MM.1S (cell line): ENCODE measurements around the gene SLC24A4.

Source experiments
- DNase-seq: peaks from one replicate; pipeline ENCODE4 v3.0.0-alpha.2; 2015
- H2AFZ ChIP-seq: fragments of 300-600 bp; sonication (generic); 2 replicates; pipeline ENCODE4 v1.6.0; 2016; ENCODE audit warnings: antibody characterized with exemption, low read length
- H3F3A ChIP-seq: fragments of 300-600 bp; sonication (generic); 2 replicates; pipeline ENCODE4 v1.6.1; 2016; ENCODE audit warnings: mild to moderate bottlenecking, antibody characterized with exemption, low read length, moderate library complexity, mixed read lengths; ENCODE audit not compliant: insufficient read depth
- H3K27ac ChIP-seq: fragments of 300-600 bp; sonication (generic); 2 replicates; pipeline ENCODE4 v1.5.1; 2016; ENCODE audit warnings: mild to moderate bottlenecking, low read length
- H3K27me3 ChIP-seq: fragments of 300-600 bp; sonication (generic); replicated peaks from 2 replicates; pipeline ENCODE4 v1.6.0; 2016; ENCODE audit warnings: low read length; ENCODE audit not compliant: insufficient read depth
- H3K36me3 ChIP-seq: fragments of 300-600 bp; sonication (generic); replicated peaks from 2 replicates; pipeline ENCODE4 v1.6.1; 2016; ENCODE audit warnings: mild to moderate bottlenecking, low read length, mixed read lengths; ENCODE audit not compliant: insufficient read depth
- H3K4me1 ChIP-seq: fragments of 300-600 bp; sonication (generic); 2 replicates; pipeline ENCODE4 v1.6.1; 2016; ENCODE audit warnings: low read length, mixed read lengths
- H3K4me2 ChIP-seq: fragments of 300-600 bp; sonication (generic); 2 replicates; pipeline ENCODE4 v1.6.0; 2016; ENCODE audit warnings: low read depth, low read length
- H3K4me3 ChIP-seq: fragments of 300-600 bp; sonication (generic); 2 replicates; pipeline ENCODE4 v1.5.1; 2016; ENCODE audit warnings: low read length, mixed read lengths
- H3K79me2 ChIP-seq: fragments of 300-600 bp; sonication (generic); 2 replicates; pipeline ENCODE4 v1.6.1; 2016; ENCODE audit warnings: mixed run types, low read length, mixed read lengths
- H3K9ac ChIP-seq: fragments of 300-600 bp; sonication (generic); 2 replicates; pipeline ENCODE4 v1.6.1; 2016; ENCODE audit warnings: low read length, mixed read lengths
- H3K9me2 ChIP-seq: fragments of 300-600 bp; sonication (generic); replicated peaks from 2 replicates; pipeline ENCODE4 v1.6.1; 2016; ENCODE audit warnings: mild to moderate bottlenecking, low read length, mixed read lengths; ENCODE audit not compliant: insufficient read depth
- H3K9me3 ChIP-seq: fragments of 300-600 bp; sonication (generic); replicated peaks from 2 replicates; pipeline ENCODE4 v1.6.1; 2016; ENCODE audit warnings: mild to moderate bottlenecking, low read length, mixed read lengths; ENCODE audit not compliant: insufficient read depth
- H4K20me1 ChIP-seq: fragments of 300-600 bp; sonication (generic); 2 replicates; pipeline ENCODE4 v1.6.1; 2016; ENCODE audit warnings: mild to moderate bottlenecking, low read length, moderate library complexity, mixed read lengths; ENCODE audit not compliant: insufficient read depth
- EZH2 ChIP-seq: fragments of 300-600 bp; sonication (generic); optimal IDR thresholded peaks from 2 replicates; pipeline ENCODE3; 2017; ENCODE audit warnings: low read depth, mild to moderate bottlenecking, antibody characterized with exemption, low read length, mixed read lengths
- EZH2phosphoT487 ChIP-seq: fragments of 300-600 bp; sonication (generic); IDR thresholded peaks from 2 replicates; pipeline ENCODE4 v1.6.1; 2018; ENCODE audit warnings: antibody characterized with exemption, low read length
- TF ChIP-seq, protein P1 (sequence below): fragments of 300-600 bp; sonication (generic); IDR thresholded peaks from 2 replicates; pipeline ENCODE4 v1.5.1; 2016; ENCODE audit warnings: antibody characterized with exemption, low read length, mixed read lengths

SLC24A4 gene

GRCh38 chr14:92426237-92426636 is 103.3 kb downstream of the SLC24A4 start:
- H3K9ac ChIP-seq, result no peak overlapping the region
- H3K79me2 ChIP-seq, result no peaks in the 10 kb centered on the region
- no peak overlapping the region for H3K4me3 ChIP-seq
- no peaks in the 10 kb centered on the region for H3K27me3 ChIP-seq
- H4K20me1 ChIP-seq, result no peaks in the 10 kb centered on the region
- no peak for DNase-seq
- H3K9me3 ChIP-seq, result no peaks in the 10 kb centered on the region
- no peaks in the 10 kb centered on the region for H3K9me2 ChIP-seq
- H3K36me3 ChIP-seq, result no peaks in the 10 kb centered on the region
- H3K4me2 ChIP-seq, result no peak overlapping the region
- no peak overlapping the region for H3K27ac ChIP-seq
- H2AFZ ChIP-seq, result no peak overlapping the region
- no peaks in the 10 kb centered on the region for H3F3A ChIP-seq
- TF ChIP-seq EZH2 (no peak), EZH2phosphoT487 (no peak)
- TF ChIP-seq, protein P1, sequence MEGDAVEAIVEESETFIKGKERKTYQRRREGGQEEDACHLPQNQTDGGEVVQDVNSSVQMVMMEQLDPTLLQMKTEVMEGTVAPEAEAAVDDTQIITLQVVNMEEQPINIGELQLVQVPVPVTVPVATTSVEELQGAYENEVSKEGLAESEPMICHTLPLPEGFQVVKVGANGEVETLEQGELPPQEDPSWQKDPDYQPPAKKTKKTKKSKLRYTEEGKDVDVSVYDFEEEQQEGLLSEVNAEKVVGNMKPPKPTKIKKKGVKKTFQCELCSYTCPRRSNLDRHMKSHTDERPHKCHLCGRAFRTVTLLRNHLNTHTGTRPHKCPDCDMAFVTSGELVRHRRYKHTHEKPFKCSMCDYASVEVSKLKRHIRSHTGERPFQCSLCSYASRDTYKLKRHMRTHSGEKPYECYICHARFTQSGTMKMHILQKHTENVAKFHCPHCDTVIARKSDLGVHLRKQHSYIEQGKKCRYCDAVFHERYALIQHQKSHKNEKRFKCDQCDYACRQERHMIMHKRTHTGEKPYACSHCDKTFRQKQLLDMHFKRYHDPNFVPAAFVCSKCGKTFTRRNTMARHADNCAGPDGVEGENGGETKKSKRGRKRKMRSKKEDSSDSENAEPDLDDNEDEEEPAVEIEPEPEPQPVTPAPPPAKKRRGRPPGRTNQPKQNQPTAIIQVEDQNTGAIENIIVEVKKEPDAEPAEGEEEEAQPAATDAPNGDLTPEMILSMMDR, result no peak
- H3K4me1 ChIP-seq, result 0 out of 2 replicates have a peak, but pooled peaks cover 3% of the 10 kb centered on the region

- Histone ChIP-seq H2AFZ (no peak overlapping the region), H3F3A (no peaks in the 10 kb centered on the region), H4K20me1 (no peaks in the 10 kb centered on the region), H3K4me3 (no peak overlapping the region), H3K27me3 (no peaks in the 10 kb centered on the region), H3K9me2 (no peaks in the 10 kb centered on the region), H3K36me3 (no peaks in the 10 kb centered on the region), H3K4me2 (no peak overlapping the region), H3K9me3 (no peaks in the 10 kb centered on the region), H3K27ac (no peak overlapping the region), H3K9ac (no peak overlapping the region), H3K79me2 (no peaks in the 10 kb centered on the region), H3K4me1 (0 out of 2 replicates have a peak, but pooled peaks cover 3% of the 10 kb centered on the region)
- TF ChIP-seq EZH2 (no peak), EZH2phosphoT487 (no peak)
- TF ChIP-seq, protein P1, result no peak
- DNase-seq, result no peak
These were observed 104.1 kb downstream of the SLC24A4 start for GRCh38 chr14:92427096-92427495.

DNA sequence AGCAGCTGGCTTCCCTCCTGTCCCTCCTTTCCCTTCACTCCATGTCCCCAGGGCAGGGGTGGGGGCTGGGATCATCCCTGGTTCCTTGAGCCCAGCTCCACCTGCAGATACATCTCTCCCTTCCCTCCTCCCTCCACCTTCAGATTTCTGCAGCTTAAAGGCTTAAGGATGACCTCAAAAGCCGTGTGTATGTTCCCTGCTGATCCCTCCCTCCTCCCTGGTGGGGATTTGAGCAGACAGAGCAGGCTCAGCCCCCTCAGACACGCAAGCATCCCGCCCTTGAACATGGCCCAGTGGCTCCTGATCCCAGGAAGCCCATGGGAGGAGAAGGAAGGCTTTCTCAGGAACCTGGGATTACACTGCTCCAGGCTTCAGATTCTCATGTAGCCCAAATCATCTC is 107.7 kb downstream of the SLC24A4 start:
- Histone ChIP-seq H3K9me3 (no peaks in the 10 kb centered on the region), H3K36me3 (no peaks in the 10 kb centered on the region), H3K9me2 (no peaks in the 10 kb centered on the region), H3K4me2 (no peak overlapping the region), H3K27ac (no peak overlapping the region), H3K4me3 (no peak overlapping the region), H3K4me1 (0 out of 2 replicates have a peak, but pooled peaks cover 3% of the 10 kb centered on the region), H2AFZ (no peak overlapping the region), H3K9ac (no peak overlapping the region), H3K79me2 (no peaks in the 10 kb centered on the region), H4K20me1 (no peaks in the 10 kb centered on the region), H3K27me3 (no peaks in the 10 kb centered on the region), H3F3A (no peaks in the 10 kb centered on the region)
- no peak for DNase-seq
- TF ChIP-seq, protein P1, result no peak
- TF ChIP-seq EZH2phosphoT487, result no peak
- TF ChIP-seq EZH2, result no peak
